GM19438 (cell line): Measurements from ENCODE around the gene RTCB.
"Not testable (repeated sequence)": the region's sequence is repeated elsewhere in the genome, so short reads cannot be mapped to it uniquely, and the experiment has no call there.

Experiments used
- ATAC-seq: cut with Tn5 transposase; IDR thresholded peaks from one replicate; pipeline ENCODE4 v1.9.1; 2021; ENCODE audit warnings: low read depth; ENCODE audit not compliant: unreplicated experiment

The RTCB gene

DNA sequence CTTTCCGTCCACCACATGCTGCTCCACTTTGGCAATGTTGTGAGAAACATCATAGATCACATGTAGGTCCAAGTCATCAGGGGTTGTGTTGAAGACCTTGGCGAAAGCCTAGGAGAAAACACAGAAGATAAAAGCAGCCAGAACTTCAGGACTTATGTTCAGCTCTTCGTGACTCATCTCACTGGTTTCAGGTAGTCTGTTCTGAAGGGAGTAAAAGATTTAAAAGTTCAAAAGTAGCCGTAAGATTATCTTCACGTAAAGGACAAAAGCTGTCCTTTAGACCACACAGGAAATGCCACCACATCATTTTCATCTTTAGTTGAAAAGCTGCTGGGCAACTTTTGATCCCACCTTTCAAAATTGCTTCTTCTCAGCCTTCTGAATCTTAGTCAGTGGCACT is 16.9 kb downstream of the RTCB start:
- no peak for ATAC-seq

DNA sequence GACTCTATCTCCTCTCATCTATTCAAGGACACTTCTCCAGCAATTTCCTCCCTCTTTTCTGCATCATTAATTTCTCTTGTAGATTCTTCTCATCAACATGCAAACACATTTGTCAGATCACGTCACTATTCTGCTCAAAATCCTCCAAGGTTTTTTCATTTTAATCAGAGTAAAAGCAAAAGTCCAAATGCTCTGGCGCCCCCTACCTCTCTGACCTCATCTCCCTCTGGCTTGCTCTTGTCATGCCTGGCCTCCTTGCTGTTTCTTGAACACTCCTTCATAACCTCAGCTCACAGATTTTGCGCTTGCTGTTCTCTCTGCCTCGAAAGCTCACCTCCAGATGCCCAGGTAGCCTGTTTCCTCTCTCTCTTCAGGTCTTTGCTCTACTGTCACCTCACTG is 22.4 kb downstream of the RTCB start:
- no peak for ATAC-seq

DNA sequence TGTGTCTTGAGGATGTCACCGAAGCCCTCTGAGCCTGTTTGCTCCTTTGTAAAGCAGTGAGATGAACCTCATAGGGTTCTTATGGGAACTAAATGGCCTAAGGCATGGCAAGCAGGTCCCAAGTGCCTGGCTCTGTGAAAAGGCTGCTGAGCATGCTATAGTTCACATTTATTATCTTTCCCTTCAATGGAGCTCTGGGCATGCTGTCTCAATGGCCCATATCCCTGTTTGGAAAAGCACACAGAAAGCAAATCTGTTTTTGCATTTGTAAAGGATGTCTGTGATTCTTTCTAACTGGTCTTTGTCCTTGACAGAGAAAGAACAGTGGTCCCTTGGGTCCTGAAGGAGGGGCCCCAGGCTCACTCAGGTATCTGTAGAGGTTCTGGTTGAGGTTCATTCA is 26.4 kb downstream of the RTCB start:
- no peak for ATAC-seq

DNA sequence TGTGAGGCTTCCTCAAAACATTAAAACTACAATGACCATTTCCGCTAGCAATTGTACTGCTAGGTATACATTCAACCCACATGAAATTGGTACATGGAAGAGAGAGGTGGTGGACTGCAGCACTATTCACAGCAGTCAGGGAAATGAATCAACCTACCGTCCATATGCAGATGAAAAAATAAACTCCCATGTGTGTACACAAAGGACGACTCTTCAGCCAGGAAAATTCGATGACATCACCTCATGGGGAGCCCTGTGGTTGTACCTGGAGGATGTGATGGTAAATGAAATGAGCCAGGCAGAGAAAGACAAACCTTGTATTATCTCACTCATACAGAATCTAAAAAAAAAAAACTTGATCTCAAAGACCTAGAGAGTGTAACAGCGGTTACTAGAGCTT is 31.1 kb downstream of the RTCB start:
- ATAC-seq, result no peak

DNA sequence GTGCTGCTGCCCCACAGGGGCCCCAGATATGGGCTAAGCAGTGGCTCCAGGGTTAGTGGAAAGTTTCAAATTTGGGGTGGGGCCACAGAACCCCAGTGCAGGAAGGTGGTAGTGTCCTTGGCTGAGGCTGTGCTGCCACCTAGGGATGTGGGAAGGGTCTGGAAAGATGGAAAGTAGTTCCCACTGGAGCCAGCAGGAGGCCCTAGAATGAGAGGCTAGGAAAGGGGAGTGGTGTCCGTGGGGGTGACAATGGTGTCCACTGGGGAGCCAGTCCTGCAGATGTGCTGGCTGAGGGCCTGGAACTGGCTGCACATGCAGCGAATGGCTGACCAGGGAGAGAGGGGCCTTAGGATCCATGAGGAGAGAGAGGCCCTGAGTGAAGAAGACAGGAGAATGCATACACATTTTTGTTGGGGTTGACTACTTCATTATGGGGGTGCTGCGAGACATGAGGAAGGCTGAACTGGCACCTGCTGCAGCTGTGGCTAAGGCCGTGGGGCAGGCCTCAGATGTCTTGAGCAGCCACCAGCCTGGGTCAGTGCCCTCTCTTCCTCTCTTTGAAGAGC is 33.3 kb downstream of the RTCB start:
- ATAC-seq, result no peak

DNA sequence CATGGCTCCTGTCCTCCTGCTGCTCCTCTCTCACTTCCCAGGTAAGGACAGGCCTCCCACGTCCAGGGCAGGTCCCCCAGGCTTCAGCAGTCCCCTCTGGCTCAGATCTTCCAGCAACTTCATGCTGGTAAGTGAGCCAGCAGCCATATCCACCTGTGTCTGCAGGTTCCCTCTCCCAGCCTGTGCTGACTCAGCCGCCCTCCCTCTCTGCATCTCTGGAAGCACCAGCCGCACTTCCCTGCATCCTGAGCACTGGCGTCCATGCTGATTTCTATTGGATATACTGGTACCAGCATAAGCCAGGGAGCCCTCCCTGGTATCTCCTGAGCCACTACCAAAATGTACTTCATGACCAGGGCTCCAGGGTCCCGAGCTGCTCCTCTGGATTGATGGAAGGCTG is 35.4 kb downstream of the RTCB start:
- ATAC-seq, result no peak

DNA sequence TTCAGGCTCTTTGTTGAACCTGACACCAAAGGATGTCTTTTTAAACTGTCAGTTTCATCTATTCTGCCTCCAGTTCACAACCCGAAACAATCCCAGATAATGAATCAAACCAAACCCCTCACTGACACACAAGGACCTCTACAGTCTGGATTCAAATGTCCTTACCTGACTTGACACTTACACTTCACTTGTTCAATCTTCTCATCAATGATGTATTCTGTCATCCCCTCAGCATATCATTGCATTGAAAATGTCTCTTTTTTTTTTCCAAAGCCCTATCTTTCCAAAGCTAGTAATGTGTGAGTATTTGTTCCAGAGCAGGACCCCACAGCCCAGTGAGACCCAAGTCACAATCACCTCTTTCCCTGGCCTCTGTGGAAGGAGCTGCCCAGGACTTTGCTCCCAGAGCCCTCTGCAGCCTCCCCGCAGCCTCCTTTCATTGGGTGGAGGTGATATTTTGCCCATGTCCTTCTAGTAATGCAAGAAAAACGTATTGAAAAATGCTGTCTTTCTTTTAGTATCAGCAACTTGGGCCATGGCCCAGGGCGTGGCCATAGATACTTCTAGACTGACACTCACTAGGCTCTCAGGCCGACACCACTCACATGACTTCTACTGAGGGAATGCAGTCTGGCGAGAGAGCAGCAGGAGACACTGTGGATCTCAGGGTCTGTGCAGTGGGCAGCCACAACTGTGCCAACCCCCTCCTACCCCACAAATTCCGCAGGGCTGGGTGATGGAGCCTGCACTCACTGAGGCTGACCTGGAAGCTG is 36.2 kb downstream of the RTCB start:
- ATAC-seq, result no peak

DNA sequence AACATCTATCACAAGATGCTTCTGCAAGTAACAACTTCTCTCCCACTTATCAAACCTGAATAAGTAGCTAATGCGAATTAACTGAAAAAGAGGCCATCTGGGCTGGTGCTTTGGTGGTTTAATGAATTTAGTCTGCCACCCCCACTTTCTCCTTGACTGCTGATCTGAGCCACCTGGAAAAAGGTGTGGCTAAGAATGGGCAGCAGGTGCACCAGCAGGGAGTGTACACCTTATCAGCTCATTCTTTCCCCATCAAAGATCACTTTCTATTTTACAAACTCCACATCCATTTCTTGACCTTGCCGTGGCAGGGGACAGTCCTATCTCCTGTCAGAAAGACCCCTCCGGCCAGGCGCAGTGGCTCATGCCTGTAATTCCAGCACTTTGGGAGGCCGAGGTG is 47.8 kb downstream of the RTCB start:
- no peak for ATAC-seq

DNA sequence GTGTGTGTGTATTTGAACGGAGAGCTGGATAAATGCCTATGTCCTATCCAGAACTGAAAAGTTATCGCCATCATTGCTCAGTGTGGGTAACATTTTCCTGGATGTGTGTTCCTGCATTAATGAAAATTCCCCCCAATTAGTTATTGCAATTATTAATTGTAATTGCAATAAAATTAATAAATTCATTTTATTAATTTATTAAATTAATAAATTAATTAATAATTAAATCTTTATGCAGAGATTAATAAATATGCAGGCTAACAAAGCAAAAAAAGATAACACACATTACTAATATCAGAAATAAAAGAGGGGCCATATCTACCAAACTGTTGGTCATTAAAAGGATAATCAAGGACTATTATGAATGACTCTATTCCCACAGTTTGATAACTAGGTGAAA is 50.8 kb downstream of the RTCB start:
- no peak for ATAC-seq

DNA sequence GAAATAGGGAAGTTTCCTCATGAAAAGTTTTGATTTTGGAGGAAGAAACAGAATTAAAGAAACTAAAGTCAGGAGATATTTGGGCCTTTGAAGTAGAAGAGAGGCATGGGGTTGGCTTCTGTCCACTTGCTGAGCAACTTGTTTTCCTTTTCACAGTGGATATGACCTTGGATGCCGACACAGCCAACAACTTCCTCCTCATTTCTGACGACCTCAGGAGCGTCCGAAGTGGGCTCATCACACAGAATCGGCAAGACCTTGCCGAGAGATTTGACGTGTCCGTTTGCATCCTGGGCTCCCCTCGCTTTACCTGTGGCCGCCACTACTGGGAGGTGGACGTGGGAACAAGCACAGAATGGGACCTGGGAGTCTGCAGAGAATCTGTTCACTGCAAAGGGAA is 52.0 kb downstream of the RTCB start:
- ATAC-seq, result not testable (repeated sequence)

DNA sequence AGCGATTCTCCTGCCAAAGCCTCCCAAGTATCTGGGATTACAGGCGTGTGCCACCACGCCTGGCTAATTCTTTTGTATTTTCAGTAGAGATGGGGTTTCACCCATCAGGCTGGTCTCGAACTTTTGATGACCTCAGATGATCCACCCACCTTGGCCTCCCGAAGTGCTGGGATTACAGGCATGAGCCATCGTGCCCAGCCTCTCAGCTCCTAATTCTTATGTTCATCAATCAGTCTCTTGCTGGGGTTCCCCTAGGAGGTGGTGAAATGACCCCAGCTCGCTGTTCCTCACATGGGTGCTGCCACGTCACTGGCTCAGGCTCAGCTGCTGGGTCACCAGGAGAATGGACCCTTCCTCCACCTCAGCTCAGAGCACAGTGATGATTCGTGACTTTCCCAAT is 54.5 kb downstream of the RTCB start, which contains the start of gene RFPL3:
TSS of gene RFPL3 (plus strand) at position 301 of the 400 bp plus-strand sequence. CDS start 205 bp downstream, outside the sequence.
- ATAC-seq, result not testable (repeated sequence)

DNA sequence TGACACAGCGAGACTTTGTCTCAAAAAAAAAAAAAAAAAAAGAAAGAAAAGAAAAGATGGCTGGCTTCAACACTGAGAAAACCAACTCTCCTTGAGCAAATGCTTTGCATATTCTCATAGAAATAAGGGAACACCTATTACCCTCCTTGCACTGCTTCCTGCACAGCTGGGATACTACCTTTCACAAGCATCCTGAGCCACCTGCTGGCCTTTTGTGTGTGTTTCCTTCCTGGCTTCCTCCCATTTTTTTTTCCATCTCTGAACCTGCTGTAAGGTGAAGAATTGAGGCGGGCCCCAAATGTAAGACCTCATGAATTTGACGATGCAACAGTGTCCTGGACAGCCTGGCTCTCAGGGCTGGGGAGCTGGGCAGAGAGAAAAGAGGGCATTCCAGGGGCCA is 56.3 kb downstream of the RTCB start:
- ATAC-seq, result no peak

DNA sequence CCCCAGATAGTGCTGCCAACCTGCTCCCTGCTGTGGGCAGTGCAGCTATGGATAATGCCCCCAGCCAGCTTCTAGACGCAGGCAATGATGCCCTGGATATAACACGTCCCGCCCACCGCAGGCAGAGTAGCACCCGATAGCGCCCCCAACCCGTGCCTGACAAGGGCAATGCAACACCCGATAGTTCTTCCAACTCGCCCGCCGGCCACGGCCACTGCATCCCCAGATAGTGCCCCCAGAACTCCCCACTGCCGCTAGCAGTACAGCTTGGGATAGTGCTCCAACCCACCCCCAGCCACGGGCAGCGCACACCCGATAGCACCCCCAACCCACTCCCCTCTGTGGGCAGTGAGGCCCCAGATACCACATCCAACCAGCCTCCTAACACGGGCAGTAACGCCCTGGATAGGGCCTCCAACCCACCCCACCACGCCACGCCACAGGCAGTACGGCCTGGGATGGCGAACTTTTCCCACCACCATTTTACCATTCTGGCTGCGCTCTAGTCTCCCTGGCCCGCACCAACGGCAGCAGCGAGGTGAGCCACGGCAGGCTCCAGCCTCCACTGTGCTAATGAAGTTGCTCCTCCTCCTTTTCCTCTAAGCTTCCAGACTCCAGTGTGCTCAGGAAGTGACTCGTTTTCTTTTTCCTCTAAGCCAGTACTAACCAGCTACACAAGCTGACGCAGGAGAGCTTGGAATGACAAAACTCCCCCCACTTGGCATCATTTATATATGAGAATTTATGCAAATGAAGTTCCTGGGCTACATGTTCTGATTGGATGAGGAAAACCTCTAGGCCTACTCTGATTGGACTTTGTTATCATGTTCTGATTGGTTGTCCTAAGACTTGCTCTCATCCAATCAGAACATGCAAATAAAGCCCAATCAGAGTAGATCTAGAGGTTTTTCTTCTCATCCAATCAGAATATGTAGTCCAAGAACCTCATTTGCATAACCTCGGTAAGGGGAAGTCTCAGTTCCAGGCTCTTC is 57.4 kb downstream of the RTCB start:
- ATAC-seq, result no peak

DNA sequence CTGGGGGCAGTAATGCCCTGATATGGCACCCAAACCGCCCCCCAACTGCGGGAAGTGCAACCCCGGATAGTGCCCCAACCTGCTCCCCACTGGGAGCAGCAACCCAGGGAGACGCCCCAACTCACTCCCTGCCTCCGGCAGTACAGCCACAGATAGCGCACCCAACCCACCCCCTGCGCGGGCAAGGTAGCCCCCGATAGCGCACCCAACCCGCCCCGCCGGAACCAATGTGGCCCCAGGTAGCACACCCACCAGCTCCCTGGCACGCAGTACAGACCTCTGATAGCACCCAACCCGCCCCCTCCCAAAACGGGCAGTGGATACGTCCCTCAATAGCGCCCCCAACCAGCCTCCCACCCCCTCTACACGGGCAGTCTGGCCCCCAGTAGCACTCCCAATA is 58.2 kb downstream of the RTCB start:
- no peak for ATAC-seq

DNA sequence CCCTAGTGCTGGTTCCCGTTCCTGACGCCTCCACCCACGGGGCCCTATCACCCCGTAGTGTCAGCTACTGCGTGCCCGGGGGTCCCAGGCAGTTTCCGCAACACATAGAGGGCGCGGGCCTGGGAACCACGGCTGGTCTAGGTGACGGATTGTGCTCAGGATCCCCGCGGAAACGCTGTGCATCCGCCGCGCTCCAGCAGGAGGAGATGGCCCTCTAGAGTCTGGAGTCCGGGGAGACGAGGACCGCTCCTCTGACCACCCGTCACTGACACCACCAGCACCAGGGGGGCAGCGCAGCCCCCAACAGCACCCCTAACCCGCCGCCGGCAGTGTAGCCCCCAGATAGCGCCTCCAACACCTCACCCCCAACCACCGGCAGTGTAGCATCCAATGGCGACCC is 58.8 kb downstream of the RTCB start:
- no peak for ATAC-seq

DNA sequence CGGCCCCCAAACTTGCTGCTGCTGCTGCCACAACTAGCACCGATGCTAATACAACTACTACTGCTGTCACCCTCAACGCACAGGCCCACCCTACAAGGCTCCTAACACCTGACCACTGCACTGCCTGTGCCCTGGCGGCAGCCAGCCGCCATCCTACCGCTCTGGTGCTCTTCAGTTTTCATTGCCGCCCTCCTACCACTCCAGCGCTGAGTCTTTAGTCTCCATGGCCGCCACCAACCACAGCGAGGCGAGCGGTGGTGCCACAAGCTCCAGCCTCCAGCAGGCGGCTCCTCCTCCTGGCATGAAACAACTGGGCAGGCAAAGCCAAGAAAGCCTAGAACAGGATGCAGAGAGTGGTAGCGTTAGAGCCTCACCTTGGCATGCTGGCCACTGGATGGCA is 59.4 kb downstream of the RTCB start:
- no peak for ATAC-seq

DNA sequence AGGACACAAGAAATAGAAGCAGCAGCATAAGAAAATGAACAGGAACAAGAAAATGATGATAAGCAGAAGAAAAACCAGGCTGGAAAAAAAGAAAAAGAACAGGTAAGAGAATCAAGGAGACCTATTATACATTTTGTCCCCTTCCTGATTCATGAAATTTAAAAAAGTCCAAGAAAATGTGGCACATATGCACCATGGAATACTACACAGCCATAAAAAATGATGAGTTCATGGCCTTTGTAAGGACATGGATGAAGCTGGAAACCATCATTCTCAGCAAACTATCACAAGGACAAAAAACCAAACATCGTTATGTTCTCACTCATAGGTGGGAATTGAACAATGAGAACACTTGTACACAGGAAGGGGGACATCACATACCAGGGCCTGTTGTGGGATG is 60.2 kb downstream of the RTCB start:
- ATAC-seq, result not testable (repeated sequence)

DNA sequence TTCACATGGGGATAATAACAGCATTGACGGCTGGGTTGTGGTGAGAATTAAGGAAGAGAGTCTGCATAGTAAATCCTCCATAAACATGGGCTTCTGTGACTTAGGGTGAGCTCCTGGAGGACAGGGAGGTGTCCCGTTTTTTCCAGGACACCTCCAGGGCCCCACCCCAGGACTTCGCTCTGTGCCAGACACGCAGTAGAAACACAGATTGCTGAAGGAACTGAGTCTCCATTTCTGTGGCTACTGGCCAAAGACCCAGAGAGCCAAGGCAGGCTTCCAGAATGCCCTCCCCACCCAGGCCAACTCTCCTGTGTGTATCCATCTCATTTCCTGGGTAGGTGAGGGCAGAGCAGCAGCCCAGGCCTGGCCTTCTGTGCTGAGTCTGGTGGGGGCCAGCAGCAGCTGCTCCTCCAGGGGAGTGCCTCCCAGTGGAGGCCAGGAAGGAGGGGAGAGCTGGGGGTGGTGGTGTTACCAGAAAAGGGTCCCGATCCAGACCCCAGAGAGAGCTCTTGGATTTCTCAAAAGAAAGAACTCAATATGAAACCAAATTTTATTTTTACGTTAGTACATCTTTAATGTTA is 63.9 kb downstream of the RTCB start:
- no peak for ATAC-seq

DNA sequence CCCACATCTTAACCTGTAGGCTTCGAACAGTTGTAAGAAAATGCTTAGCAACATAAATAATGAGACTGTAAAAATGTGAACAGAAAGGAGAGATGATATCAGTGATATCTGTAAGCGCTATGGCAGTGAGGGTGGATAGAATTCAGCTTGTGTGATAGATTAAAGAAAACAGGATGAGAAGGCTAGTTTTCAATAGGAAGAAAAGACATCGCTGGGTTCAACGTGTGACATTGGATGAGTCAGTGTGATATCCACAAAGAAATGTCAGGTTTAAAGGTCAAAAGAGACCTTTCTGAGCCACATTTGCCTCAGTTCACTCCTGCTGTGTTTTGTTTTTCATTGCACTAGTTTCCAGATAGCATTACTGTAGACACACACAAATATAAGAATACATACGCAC is 68.1 kb downstream of the RTCB start:
- no peak for ATAC-seq

DNA sequence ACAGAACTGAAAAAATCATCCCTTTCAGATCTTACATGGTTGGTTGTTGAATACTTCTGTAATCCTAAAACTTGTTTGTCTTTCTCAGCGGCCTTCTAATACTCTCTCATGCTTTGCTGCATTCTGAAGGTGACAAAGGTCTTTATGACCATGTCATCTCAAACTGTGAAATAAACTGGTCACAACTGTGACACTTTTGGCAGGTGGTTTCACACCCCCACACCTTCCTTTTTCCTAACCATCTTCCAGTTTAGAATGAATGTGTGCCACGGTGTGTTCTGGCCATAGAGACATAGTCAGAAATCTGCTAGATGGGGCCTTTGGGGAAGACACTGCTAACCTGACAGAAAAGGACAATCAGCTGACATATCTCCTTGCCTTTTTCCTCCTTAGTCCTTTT is 69.1 kb downstream of the RTCB start:
- ATAC-seq, result no peak
